NCI-H82 treated with DMSO at 0.1 percent for 48 hours (cell line): ENCODE measurements around the gene POLG.
"Not testable (repeated sequence)": the region's sequence is repeated elsewhere in the genome, so short reads cannot be mapped to it uniquely, and the experiment has no call there.

ENCODE experiments used
- DNase-seq: peaks from one replicate; lab custom pipeline; 2025; ENCODE audit not compliant: unreplicated experiment; lab: John Stamatoyannopoulos, UW

The POLG gene

GRCh38 chr15:89283201-89283600 is 51.4 kb downstream of the POLG start:
- DNase-seq = no peak

GRCh38 chr15:89282631-89283030 is 52.0 kb downstream of the POLG start:
- no peak for DNase-seq

- no peak for DNase-seq
Measured at GRCh38 chr15:89278307-89278706, 56.3 kb downstream of the POLG start.

GRCh38 chr15:89277281-89277680 is 57.3 kb downstream of the POLG start:
- not testable (repeated sequence) for DNase-seq
